ENCODE measurements around the gene NAV1.
"Not testable (repeated sequence)": the region's sequence is repeated elsewhere in the genome, so short reads cannot be mapped to it uniquely, and the experiment has no call there.

The NAV1 gene

GRCh38 chr1:201565024-201565730 is 26.2 kb downstream of the NAV1 start:
- no peak for DNase-seq (ENCODE audit: low read depth in 3 of 3)

DNA sequence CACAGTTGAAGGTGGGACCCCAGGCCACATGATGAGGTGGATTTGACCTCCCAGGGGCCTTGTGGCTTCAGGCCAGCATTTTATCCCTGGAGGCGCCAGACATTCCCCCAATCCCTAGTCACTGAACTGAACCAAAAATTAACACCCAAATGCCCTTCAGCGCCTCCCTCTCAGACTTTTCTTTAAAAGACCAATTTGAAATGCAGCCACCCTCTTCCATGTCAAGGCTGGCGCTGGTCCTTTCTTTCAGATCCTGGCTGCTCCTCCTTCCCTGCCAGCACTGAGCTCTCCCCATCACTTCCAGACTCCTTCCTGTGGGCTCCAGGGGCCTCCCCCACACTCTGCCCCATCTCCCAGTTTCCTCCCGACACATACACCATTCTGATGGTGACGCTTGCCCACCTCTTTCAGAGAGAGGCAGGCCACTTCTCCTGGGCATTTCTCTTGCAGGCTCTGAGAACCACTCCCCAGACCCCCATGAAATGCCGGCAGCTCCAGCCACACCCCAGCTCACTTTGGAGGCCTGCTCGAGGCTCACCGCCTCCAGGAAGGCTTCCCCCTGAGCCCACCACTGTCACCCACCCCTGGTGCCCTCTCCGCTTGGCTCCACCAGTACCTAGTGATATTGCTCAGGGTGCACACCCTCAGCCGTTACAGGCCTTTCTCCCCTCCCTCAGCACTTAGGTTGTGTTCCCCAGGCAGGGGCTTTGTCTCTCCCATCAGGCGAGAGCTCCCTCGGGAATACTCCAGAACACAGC is 27.0 kb downstream of the NAV1 start:
- DNase-seq (ENCODE audit: low read depth in 3 of 3): no peak

GRCh38 chr1:201566529-201566823 is 27.5 kb downstream of the NAV1 start:
- DNase-seq (ENCODE audit: low read depth in 3 of 3): no peak

DNA sequence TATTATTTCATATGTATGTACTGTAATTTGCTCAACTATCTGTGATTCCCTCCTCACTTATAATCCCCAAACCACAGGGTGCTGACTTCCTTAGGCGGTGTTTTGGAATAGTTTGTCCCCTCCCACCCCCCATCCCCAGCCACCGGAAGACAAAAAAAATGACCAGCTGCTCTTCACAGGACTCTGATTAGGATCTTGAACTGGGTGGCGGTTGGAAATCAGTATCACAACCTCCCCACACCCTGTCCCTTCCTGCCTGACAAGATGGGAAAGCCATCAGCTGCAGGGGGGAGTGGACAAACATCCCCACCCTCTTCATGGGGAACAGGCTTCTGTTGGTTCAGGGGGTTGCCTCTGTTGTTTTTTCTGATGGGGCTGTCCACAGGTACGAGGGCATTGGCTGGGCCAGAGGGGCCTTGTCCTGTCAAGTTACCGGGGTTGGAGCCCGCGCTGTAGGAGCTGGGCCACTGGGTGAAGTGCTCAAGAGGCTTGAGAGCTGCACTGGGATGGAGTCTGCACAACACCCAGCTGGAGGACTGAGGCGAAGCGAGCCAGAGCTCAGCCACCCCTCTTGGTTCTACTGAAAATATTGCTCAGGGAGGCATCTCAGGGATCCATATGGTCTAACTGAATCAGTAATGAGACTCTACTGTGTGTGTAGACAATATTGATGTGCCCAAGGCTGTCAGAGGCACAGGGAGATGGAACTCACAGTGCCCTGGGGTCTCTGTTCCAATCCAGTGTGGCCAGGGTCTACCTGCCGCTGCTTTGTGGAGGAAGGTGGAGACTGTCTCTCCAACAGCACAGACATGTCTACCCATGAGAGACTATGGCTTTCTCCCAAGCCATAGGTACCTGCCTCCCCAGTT is 28.2 kb downstream of the NAV1 start:
- DNase-seq (ENCODE audit: low read depth in 3 of 3): no peak

DNA sequence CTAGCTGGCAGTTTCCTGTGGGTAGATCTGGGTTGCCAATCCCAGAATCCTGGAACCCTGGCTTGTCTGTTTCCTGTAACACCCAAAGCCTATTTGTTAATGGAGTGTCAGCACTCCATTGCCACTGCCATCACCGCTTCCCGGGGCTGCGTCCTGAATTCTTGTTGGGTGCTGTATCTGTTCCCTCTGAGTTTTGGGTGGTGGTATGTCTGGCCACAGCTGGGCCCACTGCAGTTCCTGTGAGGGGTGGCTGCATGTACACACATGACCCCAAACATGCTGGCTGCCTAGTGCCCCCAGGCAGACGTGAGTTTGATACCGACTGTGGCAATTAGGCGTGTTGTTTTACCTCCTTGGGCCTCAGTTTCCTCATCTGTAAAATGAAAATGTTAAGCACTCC is 29.3 kb downstream of the NAV1 start:
- no peak for DNase-seq (ENCODE audit: low read depth in 3 of 3)

GRCh38 chr1:201568859-201569294 is 29.9 kb downstream of the NAV1 start:
- DNase-seq (ENCODE audit: low read depth in 3 of 3): no peak

- DNase-seq (ENCODE audit: low read depth in 3 of 3): no peak
These were observed 31.4 kb downstream of the NAV1 start for GRCh38 chr1:201570181-201570885.

GRCh38 chr1:201570886-201571624 is 32.1 kb downstream of the NAV1 start:
- no peak for DNase-seq (ENCODE audit: low read depth in 3 of 3)

DNA sequence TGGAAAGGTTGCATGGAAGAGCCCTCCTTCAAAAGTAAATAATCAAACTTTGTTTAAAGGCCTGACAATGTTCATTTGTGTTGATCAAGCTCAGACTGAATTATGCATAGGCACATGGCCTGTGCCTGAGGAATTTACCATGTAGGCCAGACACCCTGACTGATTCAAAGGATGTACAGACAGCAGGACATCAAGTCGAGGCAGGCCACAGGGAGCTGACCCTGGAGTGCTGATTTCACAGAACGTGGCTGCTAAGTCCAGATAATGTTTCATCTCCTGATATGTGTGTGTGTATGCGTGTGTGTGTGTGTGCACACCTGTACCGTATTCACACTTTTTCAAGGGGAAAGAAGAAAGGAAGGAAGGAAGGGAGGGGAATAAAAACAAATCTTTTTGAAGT is 34.1 kb downstream of the NAV1 start:
- DNase-seq (ENCODE audit: low read depth in 3 of 3): no peak

GRCh38 chr1:201573923-201574322 is 35.0 kb downstream of the NAV1 start:
- DNase-seq (ENCODE audit: low read depth in 3 of 3): no peak

GRCh38 chr1:201575912-201576311 is 37.0 kb downstream of the NAV1 start:
- DNase-seq (ENCODE audit: low read depth in 3 of 3): no peak

GRCh38 chr1:201576914-201577313 is 38.0 kb downstream of the NAV1 start:
- DNase-seq (ENCODE audit: low read depth in 3 of 3): no peak

- DNase-seq (ENCODE audit: low read depth in 3 of 3): no peak
These were observed 39.3 kb downstream of the NAV1 start for GRCh38 chr1:201578008-201578888.

GRCh38 chr1:201581371-201581770 is 42.4 kb downstream of the NAV1 start:
- not testable (repeated sequence) for DNase-seq (ENCODE audit: low read depth in 3 of 3)

- no peak for DNase-seq (ENCODE audit: low read depth in 3 of 3)
These were observed 43.9 kb downstream of the NAV1 start for GRCh38 chr1:201582705-201583442.

DNA sequence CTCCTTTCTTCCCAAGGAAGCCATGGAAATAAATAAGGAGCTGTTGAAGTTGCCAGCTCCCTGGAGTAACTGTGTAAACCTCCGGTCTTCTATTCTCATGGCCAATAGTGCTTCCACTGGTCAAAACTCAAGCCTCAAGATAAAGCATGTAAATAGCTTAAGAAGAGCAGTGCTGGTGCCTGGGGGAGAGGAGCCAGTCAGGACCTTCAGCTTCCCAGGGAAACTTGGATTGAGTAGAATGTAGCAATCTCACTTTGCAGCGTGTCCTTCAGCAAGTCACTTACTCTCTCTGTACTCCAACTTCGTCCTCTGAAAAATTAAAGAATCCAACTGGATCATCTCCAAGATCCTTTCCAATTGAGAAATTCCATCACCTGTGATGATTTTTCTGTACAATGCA is 44.7 kb downstream of the NAV1 start:
- no peak for DNase-seq (ENCODE audit: low read depth in 3 of 3)

DNA sequence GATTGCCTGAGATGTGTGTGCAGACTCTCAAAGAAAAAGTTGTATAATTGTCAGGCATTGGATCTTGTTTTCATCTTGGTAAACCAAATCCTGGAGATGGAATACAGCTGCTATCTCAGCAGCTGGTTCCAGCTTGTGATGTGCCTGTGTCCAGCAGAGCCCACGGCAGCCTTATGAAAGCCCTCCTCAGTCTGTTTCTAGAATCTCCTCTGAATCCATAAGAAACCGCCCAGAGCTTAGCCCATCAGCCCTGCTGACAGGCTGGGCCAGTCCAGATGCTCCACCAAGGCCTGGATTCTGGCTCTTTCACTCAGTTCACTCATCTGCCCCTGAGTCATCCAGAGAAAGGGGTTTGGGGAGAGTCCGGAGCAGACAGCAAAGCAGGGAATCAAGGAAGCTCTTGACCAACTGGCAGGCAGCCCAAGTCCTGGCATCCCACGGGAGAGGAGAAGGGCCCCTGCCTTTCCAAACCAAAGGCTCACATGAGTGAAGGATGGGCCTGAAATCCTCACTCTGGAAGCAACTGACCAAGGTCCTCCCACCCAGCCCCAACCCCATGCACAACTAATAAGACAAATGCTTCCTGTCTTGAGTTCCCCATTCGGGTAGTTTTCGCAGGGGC is 45.7 kb downstream of the NAV1 start:
- no peak for DNase-seq (ENCODE audit: low read depth in 3 of 3)

DNA sequence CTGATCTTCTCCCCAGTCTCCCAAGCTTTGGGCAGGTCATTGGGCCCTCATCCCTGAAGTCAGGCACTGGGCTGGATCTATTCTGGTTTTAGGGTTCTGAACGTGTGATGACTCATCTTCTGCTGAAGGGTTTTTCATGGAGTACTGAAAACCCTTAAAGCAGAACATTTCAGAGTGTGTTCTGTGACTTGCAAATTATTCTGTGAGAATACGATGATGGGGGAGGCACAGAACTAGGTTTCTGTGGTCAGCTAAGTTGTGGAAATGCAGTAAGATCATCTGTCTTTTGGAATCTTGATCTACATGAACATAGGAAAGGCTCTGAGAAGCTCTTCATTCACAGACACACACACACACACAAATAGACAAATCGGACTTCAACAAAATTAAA is 46.2 kb downstream of the NAV1 start:
- DNase-seq (ENCODE audit: low read depth in 3 of 3): no peak

DNA sequence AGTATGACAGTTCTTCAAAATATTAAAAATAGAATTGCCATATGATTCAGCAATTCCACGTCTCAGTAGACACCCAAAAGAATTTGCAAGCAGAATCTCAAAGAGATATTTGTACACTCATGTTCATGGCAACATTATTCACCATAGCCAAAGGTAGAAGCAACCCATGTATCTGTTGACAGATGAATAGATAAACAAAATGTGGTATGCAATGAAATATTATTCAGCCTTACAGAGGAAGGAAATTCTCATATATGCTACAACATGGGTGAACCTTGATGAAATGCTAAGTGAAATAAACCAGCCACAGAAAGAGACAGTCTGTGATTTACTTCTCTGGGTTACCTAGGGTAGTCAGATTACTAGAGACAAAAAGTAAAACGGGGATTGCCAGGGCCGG is 47.0 kb downstream of the NAV1 start:
- no peak for DNase-seq (ENCODE audit: low read depth in 3 of 3)
